GM21825 (cell line): ENCODE data around the gene LIN9.

Experiments used
- ATAC-seq: cut with Tn5 transposase; IDR thresholded peaks from one replicate; pipeline ENCODE4 v1.9.1; 2021; ENCODE audit warnings: mild to moderate bottlenecking, moderate library complexity; ENCODE audit not compliant: unreplicated experiment

Gene LIN9

GRCh38 chr1:226322986-226323385 is 14.0 kb upstream of the LIN9 start:
- ATAC-seq: no peak

GRCh38 chr1:226320930-226321329 is 12.0 kb upstream of the LIN9 start:
- no peak for ATAC-seq

GRCh38 chr1:226318471-226318870 is 9.5 kb upstream of the LIN9 start:
- ATAC-seq: no peak

GRCh38 chr1:226314055-226314454 is 5.1 kb upstream of the LIN9 start:
- no peak for ATAC-seq

GRCh38 chr1:226312065-226312464 is 3.1 kb upstream of the LIN9 start:
- no peak for ATAC-seq

GRCh38 chr1:226311376-226311775 is 2.4 kb upstream of the LIN9 start:
- no peak for ATAC-seq

- no peak for ATAC-seq
Observed at GRCh38 chr1:226310637-226311195, 1.8 kb upstream of the LIN9 start.

- no peak for ATAC-seq
Observed at GRCh38 chr1:226310245-226310540, 1.2 kb upstream of the LIN9 start.

- no peak for ATAC-seq
Observed at GRCh38 chr1:226309398-226310244, 657 bp upstream of the LIN9 start.

- peak; percentile 28 for ATAC-seq
Observed at GRCh38 chr1:226308166-226308722, 720 bp downstream of the LIN9 start.

GRCh38 chr1:226306425-226306824 is 2.5 kb downstream of the LIN9 start:
- no peak for ATAC-seq

- ATAC-seq: no peak
Observed at GRCh38 chr1:226305184-226305583, 3.8 kb downstream of the LIN9 start.

- no peak for ATAC-seq
Observed at GRCh38 chr1:226304291-226304955, 4.5 kb downstream of the LIN9 start.

GRCh38 chr1:226302731-226303130 is 6.2 kb downstream of the LIN9 start:
- ATAC-seq: no peak

- no peak for ATAC-seq
Observed at GRCh38 chr1:226296911-226297310, 12.1 kb downstream of the LIN9 start.

GRCh38 chr1:226293553-226293920 is 15.4 kb downstream of the LIN9 start:
- ATAC-seq: no peak

- ATAC-seq: no peak
Observed at GRCh38 chr1:226292874-226293552, 16.0 kb downstream of the LIN9 start.

- ATAC-seq: no peak
Observed at GRCh38 chr1:226287587-226287986, 21.4 kb downstream of the LIN9 start.

GRCh38 chr1:226281058-226281457 is 27.9 kb downstream of the LIN9 start:
- no peak for ATAC-seq

GRCh38 chr1:226279498-226279897 is 29.5 kb downstream of the LIN9 start:
- ATAC-seq: no peak

GRCh38 chr1:226277897-226278296 is 31.1 kb downstream of the LIN9 start:
- no peak for ATAC-seq
